Colonic mucosa (tissue), 4 donors: Measurements from ENCODE around the gene CRISPLD2. TPM values are rescaled to one million over a fixed set of nuclear protein-coding genes. Genes with fewer than 3 reads are reported as not detected.

Experiments
- DNase-seq: peaks from one replicate; pipeline ENCODE4 v3.0.0-alpha.2; 2020
- H3K27ac ChIP-seq: fragments of 200-600 bp; one replicate; pipeline ENCODE4 v1.8.0; 2021
- H3K27me3 ChIP-seq: fragments of 200-600 bp; one replicate; pipeline ENCODE4 v1.8.0; 2021
- H3K36me3 ChIP-seq: fragments of 200-600 bp; one replicate; pipeline ENCODE4 v1.8.0; 2021
- H3K4me1 ChIP-seq: fragments of 200-600 bp; one replicate; pipeline ENCODE4 v1.8.0; 2021; ENCODE audit warnings: mild to moderate bottlenecking
- H3K4me3 ChIP-seq: fragments of 200-600 bp; one replicate; pipeline ENCODE4 v1.8.0; 2021
- H3K9ac ChIP-seq, 2 donors: one replicate each; pipeline ENCODE4 v1.7.0; 2013; ENCODE audit warnings: control low read depth in 2 of 2, low read depth in 2 of 2, low read length in 2 of 2
- H3K9me3 ChIP-seq: fragments of 200-600 bp; one replicate; pipeline ENCODE4 v1.8.0; 2021
- intact Hi-C: fragments of 100-400 bp; cut with DNase I; formaldehyde crosslinking; loops from one replicate; pipeline ENCODE4 v1.14.1; 2022
- total RNA-seq, 2 donors: library from RNA; stranded (reverse); fragmentation: NEBNext Ultra II Directional in 1 of 2; extraction: Animal tissue kit (Norgen Biotek cat#: 25700) in 1 of 2; gene quantifications; one replicate each; pipeline ENCODE4 v1.2.1, GENCODE V29; 2021
- TF ChIP-seq, protein P1 (sequence below): fragments of 200-600 bp; IDR thresholded peaks from one replicate; pipeline ENCODE4 v1.8.0; 2022; ENCODE audit warnings: antibody characterized with exemption, mild to moderate bottlenecking
- donor health status: healthy.
- donor health status: DM: no; HTN: no; CAD: no.
- donor health status: DM: no; HTN: no; CAD: no.

CRISPLD2 gene
- total RNA-seq, 2 donors from 2014 or later = 10.4 to 37.9 TPM

DNA sequence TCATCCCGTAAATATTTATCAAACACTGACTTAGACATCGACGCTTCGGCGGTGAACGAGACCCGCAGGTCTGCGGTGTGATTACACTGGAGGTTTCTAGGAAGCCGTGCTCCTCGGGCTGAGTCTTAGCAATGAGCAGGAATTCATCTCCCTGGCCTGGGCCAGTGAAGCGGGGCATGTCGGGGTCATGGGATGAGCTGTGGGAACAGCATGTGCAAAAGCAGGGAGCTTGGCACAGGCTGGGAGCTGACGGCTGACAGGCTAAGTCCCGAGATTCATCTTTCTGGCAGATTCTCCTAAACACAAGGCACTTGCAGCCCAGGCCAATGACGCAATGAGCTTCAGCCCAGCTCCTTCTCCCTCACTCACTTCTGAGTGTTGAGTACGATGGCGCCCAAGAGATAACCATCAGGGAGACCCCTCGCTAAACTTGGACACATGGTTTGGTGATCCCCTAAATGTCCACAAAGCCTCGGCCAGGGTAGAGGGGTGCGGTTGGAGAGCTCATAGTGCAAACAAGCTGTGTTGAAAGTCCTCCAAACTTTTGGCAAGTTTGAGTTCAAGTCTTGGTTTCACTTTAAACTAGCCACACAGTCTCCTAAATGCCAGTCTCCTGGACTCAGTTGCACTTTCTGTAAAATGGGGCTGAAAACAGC lies 12.8 kb downstream of the CRISPLD2 start:
- TF ChIP-seq, protein P1, sequence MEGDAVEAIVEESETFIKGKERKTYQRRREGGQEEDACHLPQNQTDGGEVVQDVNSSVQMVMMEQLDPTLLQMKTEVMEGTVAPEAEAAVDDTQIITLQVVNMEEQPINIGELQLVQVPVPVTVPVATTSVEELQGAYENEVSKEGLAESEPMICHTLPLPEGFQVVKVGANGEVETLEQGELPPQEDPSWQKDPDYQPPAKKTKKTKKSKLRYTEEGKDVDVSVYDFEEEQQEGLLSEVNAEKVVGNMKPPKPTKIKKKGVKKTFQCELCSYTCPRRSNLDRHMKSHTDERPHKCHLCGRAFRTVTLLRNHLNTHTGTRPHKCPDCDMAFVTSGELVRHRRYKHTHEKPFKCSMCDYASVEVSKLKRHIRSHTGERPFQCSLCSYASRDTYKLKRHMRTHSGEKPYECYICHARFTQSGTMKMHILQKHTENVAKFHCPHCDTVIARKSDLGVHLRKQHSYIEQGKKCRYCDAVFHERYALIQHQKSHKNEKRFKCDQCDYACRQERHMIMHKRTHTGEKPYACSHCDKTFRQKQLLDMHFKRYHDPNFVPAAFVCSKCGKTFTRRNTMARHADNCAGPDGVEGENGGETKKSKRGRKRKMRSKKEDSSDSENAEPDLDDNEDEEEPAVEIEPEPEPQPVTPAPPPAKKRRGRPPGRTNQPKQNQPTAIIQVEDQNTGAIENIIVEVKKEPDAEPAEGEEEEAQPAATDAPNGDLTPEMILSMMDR = no peak
- H3K4me3 ChIP-seq = no peak overlapping the region
- intact Hi-C loops = no loop called here
- no peaks in the 10 kb centered on the region for H3K9me3 ChIP-seq
- DNase-seq = peak; percentile 59
- no peaks in the 10 kb centered on the region for H3K27me3 ChIP-seq
- H3K9ac ChIP-seq = peak overlapping the region in 1 of 2 donors; percentile 40
- no peaks in the 10 kb centered on the region for H3K4me1 ChIP-seq
- peak overlapping the region; percentile 38 for H3K27ac ChIP-seq
- no peaks in the 10 kb centered on the region for H3K36me3 ChIP-seq

DNA sequence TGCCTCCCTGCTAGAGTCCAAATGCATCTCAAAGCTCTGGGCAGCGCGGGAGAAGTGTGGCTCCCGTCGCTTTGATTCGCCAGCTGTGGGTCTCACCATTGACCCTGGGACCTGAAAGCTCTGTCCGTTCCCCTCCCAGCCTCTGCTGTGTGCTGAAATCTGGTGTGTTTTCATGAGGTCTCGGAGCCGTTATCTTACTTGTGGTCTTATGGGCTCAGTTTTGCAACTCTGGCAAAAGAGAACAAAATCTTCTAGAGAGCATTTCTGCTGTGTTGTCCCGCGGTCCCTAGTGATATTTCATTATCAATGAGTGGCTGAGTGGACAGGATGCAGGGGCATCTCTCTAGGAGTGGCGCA lies 13.3 kb downstream of the CRISPLD2 start:
- no peaks in the 10 kb centered on the region for H3K4me1 ChIP-seq
- TF ChIP-seq, protein P1 = no peak
- no peaks in the 10 kb centered on the region for H3K36me3 ChIP-seq
- DNase-seq = no peak
- H3K9me3 ChIP-seq = no peaks in the 10 kb centered on the region
- peak overlapping the region in 1 of 2 donors; percentile 41 for H3K9ac ChIP-seq
- no peak overlapping the region for H3K4me3 ChIP-seq
- H3K27me3 ChIP-seq = no peaks in the 10 kb centered on the region
- intact Hi-C loops = no loop called here
- peak overlapping the region; percentile 38 for H3K27ac ChIP-seq

DNA sequence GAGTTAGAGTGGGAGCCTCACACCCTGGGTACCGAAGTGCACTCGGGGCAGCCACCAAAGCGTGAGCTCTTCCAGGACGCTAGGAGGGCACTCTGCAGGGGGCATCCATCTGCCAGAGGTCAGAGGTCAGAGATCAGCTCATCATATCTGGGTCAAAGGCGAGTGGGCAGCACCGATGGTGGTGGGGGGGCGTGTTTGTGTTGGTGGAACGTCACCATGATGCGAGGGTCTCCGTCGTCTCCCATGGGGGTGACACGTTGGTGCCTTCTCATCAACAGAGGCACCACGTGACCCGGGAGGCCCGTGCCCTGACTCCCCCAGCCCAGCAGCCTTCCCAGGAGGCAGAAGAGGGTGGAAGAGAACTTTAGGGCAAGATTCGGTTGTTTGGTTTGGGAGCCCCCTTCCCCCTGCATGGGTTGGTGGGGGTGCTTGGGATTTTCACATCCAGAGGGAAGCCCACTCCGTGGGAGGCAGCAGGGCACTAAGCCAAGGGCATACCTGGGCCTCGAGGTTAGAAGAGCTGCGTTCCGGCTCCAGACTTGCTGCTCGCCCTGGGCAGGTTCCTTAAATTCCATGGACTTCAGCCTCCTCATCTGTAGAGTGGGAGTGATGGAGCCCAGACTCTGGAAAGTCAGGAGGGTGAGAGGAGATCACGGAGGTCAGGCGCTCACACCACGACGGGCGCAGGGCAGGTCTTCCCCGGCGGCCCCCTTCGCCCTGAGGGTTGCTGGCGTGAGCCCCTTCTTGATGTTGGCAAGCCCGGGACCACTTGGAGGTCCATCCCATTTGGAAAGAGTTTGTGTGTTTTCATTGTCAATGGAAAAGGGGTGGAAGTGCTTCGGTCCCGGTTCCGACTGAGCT lies 14.0 kb downstream of the CRISPLD2 start:
- TF ChIP-seq, protein P1 = no peak
- Histone ChIP-seq H3K27me3 (no peaks in the 10 kb centered on the region), H3K36me3 (no peaks in the 10 kb centered on the region), H3K4me1 (no peaks in the 10 kb centered on the region), H3K9ac (peak overlapping the region; percentile 21 to 41), H3K4me3 (no peak overlapping the region), H3K27ac (peak overlapping the region; percentile 38), H3K9me3 (no peaks in the 10 kb centered on the region)
- intact Hi-C loops = no loop called here
- DNase-seq = no peak

DNA sequence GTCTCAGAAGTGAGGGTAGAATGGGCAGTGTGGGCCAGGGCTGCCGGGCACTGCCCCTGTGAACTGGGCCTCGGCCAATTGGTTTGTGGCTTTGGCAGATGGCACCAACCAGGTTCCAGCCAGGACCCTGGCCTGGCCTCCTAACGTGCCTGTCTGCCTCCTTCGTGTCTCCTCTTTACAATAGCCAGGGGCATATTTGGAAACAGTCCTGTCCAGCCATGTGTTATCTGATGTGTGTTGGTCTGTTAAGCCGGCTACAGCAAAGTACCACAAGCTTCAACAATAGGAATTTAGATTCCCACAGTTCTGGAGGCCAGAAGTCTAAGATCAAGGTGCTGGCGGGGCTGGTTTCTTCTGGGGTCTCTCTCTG lies 14.6 kb downstream of the CRISPLD2 start:
- H3K36me3 ChIP-seq = no peaks in the 10 kb centered on the region
- H3K27me3 ChIP-seq = no peaks in the 10 kb centered on the region
- H3K9me3 ChIP-seq = no peaks in the 10 kb centered on the region
- intact Hi-C loops = no loop called here
- H3K9ac ChIP-seq = no peak overlapping the region
- peak overlapping the region; percentile 38 for H3K27ac ChIP-seq
- H3K4me1 ChIP-seq = no peaks in the 10 kb centered on the region
- no peak overlapping the region for H3K4me3 ChIP-seq
- TF ChIP-seq, protein P1 = no peak
- no peak for DNase-seq

DNA sequence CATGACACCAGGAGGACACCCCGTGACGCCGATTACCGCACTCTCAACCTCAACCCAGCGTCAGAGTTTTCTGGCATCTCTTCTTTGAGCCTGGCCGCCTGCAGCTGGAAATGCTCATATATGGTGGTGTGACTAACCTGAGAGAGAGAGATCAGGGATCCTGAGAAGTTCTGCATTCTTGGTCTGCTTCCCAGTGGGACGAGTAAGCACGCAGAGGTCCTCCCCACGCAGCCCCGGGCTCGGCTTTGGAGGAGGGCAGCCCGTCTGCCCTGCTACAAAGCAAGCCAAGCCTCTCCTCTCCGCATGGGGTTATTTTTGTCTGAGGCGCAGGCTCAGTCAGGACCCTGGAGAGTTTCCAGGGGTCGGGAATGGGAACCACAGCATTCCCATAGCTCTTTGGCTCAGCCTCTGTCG lies 16.5 kb downstream of the CRISPLD2 start:
- Histone ChIP-seq H3K4me1 (no peaks in the 10 kb centered on the region), H3K9me3 (no peaks in the 10 kb centered on the region), H3K36me3 (no peaks in the 10 kb centered on the region), H3K9ac (no peak overlapping the region), H3K27ac (peak overlapping the region; percentile 40), H3K4me3 (no peak overlapping the region), H3K27me3 (no peaks in the 10 kb centered on the region)
- no peak for DNase-seq
- intact Hi-C loops = no loop called here
- TF ChIP-seq, protein P1 = no peak
